Hepatocyte (in vitro differentiated cells): ENCODE results near the gene SLC18A2.

Source experiments
- CTCF ChIP-seq: fragments of 200-600 bp; sonication (generic); IDR thresholded peaks from 2 replicates; pipeline ENCODE4 v1.5.1; 2016; ENCODE audit warnings: antibody characterized with exemption, mild to moderate bottlenecking; ENCODE audit not compliant: poor library complexity
- EZH2 ChIP-seq: fragments of 200-600 bp; sonication (generic); IDR thresholded peaks from 2 replicates; pipeline ENCODE4 v1.6.1; 2016; ENCODE audit warnings: antibody characterized with exemption, mild to moderate bottlenecking, borderline replicate concordance
- EZH2phosphoT487 ChIP-seq: fragments of 200-600 bp; sonication (generic); IDR thresholded peaks from one replicate; pipeline ENCODE4 v1.6.1; 2018; ENCODE audit warnings: antibody characterized with exemption, mild to moderate bottlenecking, low read depth, moderate library complexity; ENCODE audit not compliant: unreplicated experiment, severe bottlenecking

GRCh38 chr10:117228210-117228609, 12.7 kb upstream of the SLC18A2 start:
- TF ChIP-seq CTCF (no peak), EZH2 (no peak), EZH2phosphoT487 (no peak)
